Activated CD4-positive, alpha-beta memory T cell treated with anti-CD3 and anti-CD28 coated beads for 36 hours (primary cell): ENCODE data around the gene SRI. TPM values are rescaled to one million over a fixed set of nuclear protein-coding genes. Genes with fewer than 3 reads are reported as not detected.
"Not testable (repeated sequence)": the region's sequence is repeated elsewhere in the genome, so short reads cannot be mapped to it uniquely, and the experiment has no call there.

Source experiments
- CTCF ChIA-PET: fragments of 350-600 bp; sonication (Branson Sonifier 250); formaldehyde crosslinking; loops from one replicate; lab custom pipeline; 2021; ENCODE audit warnings: antibody characterized with exemption, inconsistent platforms; lab: Charles Lee
- POLR2A ChIA-PET: fragments of 350-600 bp; sonication (Branson Sonifier 250); formaldehyde crosslinking; loops from one replicate; lab custom pipeline; 2021; ENCODE audit warnings: antibody characterized with exemption; lab: Charles Lee
- DNase-seq: peaks from one replicate; pipeline ENCODE4 v3.0.0-alpha.2; 2020
- H3K27ac Mint-ChIP-seq: one replicate; pipeline ENCODE4 v1.8.0; 2021; ENCODE audit warnings: mixed read lengths
- H3K27me3 Mint-ChIP-seq: one replicate; pipeline ENCODE4 v1.8.0; 2021; ENCODE audit warnings: mixed read lengths
- H3K36me3 Mint-ChIP-seq: one replicate; pipeline ENCODE4 v1.8.0; 2021; ENCODE audit warnings: mixed read lengths
- H3K4me1 Mint-ChIP-seq: one replicate; pipeline ENCODE4 v1.8.0; 2021; ENCODE audit warnings: low read depth, mixed read lengths
- H3K4me3 Mint-ChIP-seq: one replicate; pipeline ENCODE4 v1.8.0; 2021; ENCODE audit warnings: mild to moderate bottlenecking, mixed read lengths
- H3K9me3 Mint-ChIP-seq: one replicate; pipeline ENCODE4 v1.8.0; 2021; ENCODE audit warnings: mixed read lengths
- intact Hi-C: fragments of 100-400 bp; cut with micrococcal nuclease; formaldehyde crosslinking; loops from one replicate; pipeline ENCODE4 v1.15.1; 2023
- total RNA-seq, 2 experiments: library from RNA; stranded (reverse); gene quantifications; one replicate each; pipeline ENCODE4 v1.2.3, GENCODE V29; 2021

The SRI gene
- total RNA-seq, 2 experiments from 2014 or later: 219 to 220 TPM

GRCh38 chr7:88169717-88170320 is 50.0 kb downstream of the SRI start:
- intact Hi-C loops: loop anchor here (1.0 kb wide), 1 partner anchor 372 kb away; no protein-coding TSS in a partner anchor
- no peak for DNase-seq
- Mint-ChIP-seq H3K4me1 (no peaks in the 10 kb centered on the region), H3K27me3 (no peaks in the 10 kb centered on the region), H3K36me3 (no peaks in the 10 kb centered on the region), H3K9me3 (no peaks in the 10 kb centered on the region), H3K27ac (no peak overlapping the region), H3K4me3 (no peak overlapping the region)
- ChIA-PET CTCF (interaction anchor here (0.6 to 1.8 kb wide), 11 partner anchors 10 to 754 kb away, joined by 3 to 4 read pairs (median 3); partner anchors contain the start of gene ADAM22), POLR2A (no interaction called here)

DNA sequence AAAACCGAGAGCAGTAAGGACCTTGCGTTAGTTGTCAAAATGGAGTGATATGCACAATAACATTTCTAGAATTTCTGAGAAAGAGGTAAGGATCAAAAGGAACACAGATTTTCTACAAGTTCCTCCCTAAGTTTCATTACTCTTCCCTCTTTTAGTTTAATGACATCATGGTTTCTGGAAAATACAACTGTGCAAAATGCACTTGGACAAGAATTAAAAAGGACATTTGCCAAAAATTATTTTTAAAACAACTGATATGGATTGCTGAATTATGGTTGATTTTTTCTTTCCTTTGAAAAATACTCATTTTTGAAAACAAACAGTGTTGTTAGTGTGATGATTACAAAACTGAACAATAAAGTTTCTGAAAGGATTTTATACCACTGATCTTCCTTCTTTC is 52.1 kb downstream of the SRI start:
- Mint-ChIP-seq H3K4me1 (no peaks in the 10 kb centered on the region), H3K9me3 (no peaks in the 10 kb centered on the region), H3K27me3 (no peaks in the 10 kb centered on the region), H3K4me3 (no peak overlapping the region), H3K36me3 (no peaks in the 10 kb centered on the region), H3K27ac (no peak overlapping the region)
- POLR2A ChIA-PET: interaction anchor here (0.6 kb wide), 1 partner anchor 40 kb away, joined by 3 read pairs; no protein-coding TSS in a partner anchor
- CTCF ChIA-PET: no interaction called here
- intact Hi-C loops: no loop called here
- DNase-seq: no peak

GRCh38 chr7:88167223-88167622 is 52.6 kb downstream of the SRI start:
- Mint-ChIP-seq H3K4me1 (no peaks in the 10 kb centered on the region), H3K4me3 (no peak overlapping the region), H3K36me3 (no peaks in the 10 kb centered on the region), H3K27me3 (no peaks in the 10 kb centered on the region), H3K27ac (no peak overlapping the region), H3K9me3 (no peaks in the 10 kb centered on the region)
- ChIA-PET CTCF (no interaction called here), POLR2A (interaction anchor here (0.6 kb wide), 1 partner anchor 41 kb away, joined by 3 read pairs; no protein-coding TSS in a partner anchor)
- DNase-seq: no peak
- intact Hi-C loops: no loop called here

GRCh38 chr7:88165697-88166096 is 54.1 kb downstream of the SRI start:
- ChIA-PET POLR2A (no interaction called here), CTCF (no interaction called here)
- Mint-ChIP-seq H3K4me1 (no peaks in the 10 kb centered on the region), H3K27me3 (no peaks in the 10 kb centered on the region), H3K27ac (no peak overlapping the region), H3K36me3 (no peaks in the 10 kb centered on the region), H3K4me3 (no peak overlapping the region), H3K9me3 (no peaks in the 10 kb centered on the region)
- intact Hi-C loops: no loop called here
- no peak for DNase-seq

GRCh38 chr7:88159741-88160140 is 60.1 kb downstream of the SRI start:
- H3K4me3 Mint-ChIP-seq, POLR2A ChIA-PET, H3K27ac Mint-ChIP-seq, DNase-seq, intact Hi-C loops, H3K4me1 Mint-ChIP-seq, H3K27me3 Mint-ChIP-seq: not testable (repeated sequence)
- Mint-ChIP-seq H3K36me3 (peaks cover 22% of the 10 kb centered on the region), H3K9me3 (peaks cover 18% of the 10 kb centered on the region)
- CTCF ChIA-PET: interaction anchor here (1.1 kb wide), 1 partner anchor 9 kb away, joined by 3 read pairs; no protein-coding TSS in a partner anchor

GRCh38 chr7:88156356-88156755 is 63.5 kb downstream of the SRI start:
- peaks cover 26% of the 10 kb centered on the region for H3K36me3 Mint-ChIP-seq
- peaks cover 18% of the 10 kb centered on the region for H3K9me3 Mint-ChIP-seq
- H3K4me3 Mint-ChIP-seq: no peak overlapping the region
- H3K27me3 Mint-ChIP-seq: no peaks in the 10 kb centered on the region
- ChIA-PET POLR2A (no interaction called here), CTCF (no interaction called here)
- H3K27ac Mint-ChIP-seq: no peak overlapping the region
- no peaks in the 10 kb centered on the region for H3K4me1 Mint-ChIP-seq
- no peak for DNase-seq
- intact Hi-C loops: no loop called here

GRCh38 chr7:88155756-88156155 is 64.1 kb downstream of the SRI start:
- H3K27ac Mint-ChIP-seq: no peak overlapping the region
- ChIA-PET CTCF (no interaction called here), POLR2A (no interaction called here)
- DNase-seq: no peak
- peaks cover 18% of the 10 kb centered on the region for H3K9me3 Mint-ChIP-seq
- H3K4me1 Mint-ChIP-seq: no peaks in the 10 kb centered on the region
- H3K27me3 Mint-ChIP-seq: no peaks in the 10 kb centered on the region
- peaks cover 31% of the 10 kb centered on the region for H3K36me3 Mint-ChIP-seq
- H3K4me3 Mint-ChIP-seq: no peak overlapping the region
- intact Hi-C loops: no loop called here

Other genes starting within 250 kb of the SRI start
- not detected for gene STEAP4, start 86.9 kb upstream of the SRI start, total RNA-seq